ENCODE measurements around the gene TBC1D2B.

TBC1D2B gene

DNA sequence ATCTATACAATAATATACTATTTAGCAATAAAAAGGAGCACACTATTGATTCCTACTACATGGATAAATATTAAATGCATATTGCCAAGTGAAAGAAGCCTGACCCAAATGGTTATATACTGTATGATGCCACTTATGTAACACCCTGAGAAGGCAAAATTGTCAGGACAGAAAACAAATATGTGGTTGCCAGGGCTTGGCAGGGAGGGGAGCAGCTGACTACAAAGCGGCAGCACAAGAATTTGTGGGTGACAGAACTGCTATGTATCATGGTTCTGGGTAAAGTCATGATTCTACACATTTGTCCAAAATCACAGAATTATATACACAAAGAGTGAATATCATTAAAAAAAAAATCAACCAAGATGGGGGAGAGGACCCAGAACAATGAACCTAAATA is 22.5 kb downstream of the TBC1D2B start:
- DNase-seq (ENCODE audit: low read depth, low spot score): no peak

GRCh38 chr15:78054518-78054917 is 23.0 kb downstream of the TBC1D2B start:
- DNase-seq (ENCODE audit: low read depth, low spot score): no peak

DNA sequence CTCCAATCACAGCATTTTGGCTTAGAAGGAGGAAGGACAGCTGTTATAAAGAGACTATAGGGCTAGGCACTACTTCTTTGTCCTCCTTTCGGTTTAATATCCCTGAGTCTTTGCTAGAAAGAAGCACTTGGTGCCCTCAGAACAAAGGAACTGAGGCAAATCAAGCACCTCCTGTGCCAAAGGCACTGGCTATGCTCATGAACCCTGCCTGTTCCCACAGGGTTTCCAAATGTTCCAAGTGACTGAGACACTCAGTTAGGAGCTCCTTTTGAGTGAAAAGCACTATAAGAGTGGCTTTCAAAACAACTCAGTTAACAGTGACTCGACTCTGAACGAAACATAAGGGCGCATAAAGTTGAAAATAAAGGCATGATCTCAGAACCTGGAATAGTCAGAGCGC is 25.0 kb downstream of the TBC1D2B start:
- no peak for DNase-seq (ENCODE audit: low read depth, low spot score)

GRCh38 chr15:78052001-78052401 is 25.5 kb downstream of the TBC1D2B start:
- DNase-seq (ENCODE audit: low read depth, low spot score): no peak

GRCh38 chr15:78051596-78051995 is 25.9 kb downstream of the TBC1D2B start:
- no peak for DNase-seq (ENCODE audit: low read depth, low spot score)

GRCh38 chr15:78050826-78051225 is 26.7 kb downstream of the TBC1D2B start:
- DNase-seq (ENCODE audit: low read depth, low spot score): no peak

DNA sequence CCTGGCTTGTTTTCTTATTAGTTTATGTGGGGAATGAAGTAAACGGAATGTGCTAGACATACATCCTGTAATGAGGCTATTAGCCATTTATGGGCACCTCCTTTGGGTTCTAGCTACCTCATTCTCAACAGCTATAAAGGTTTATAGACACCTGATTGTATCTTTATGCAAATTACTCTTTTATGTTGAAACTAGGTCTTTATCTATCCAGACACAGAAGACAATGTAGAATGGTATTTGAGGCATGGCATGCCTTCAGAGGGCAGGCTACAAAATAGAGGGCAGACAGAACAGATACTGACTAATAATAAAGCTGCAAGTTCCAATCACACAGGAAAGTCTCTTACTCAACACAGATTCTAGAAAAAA is 27.1 kb downstream of the TBC1D2B start:
- DNase-seq (ENCODE audit: low read depth, low spot score): no peak

DNA sequence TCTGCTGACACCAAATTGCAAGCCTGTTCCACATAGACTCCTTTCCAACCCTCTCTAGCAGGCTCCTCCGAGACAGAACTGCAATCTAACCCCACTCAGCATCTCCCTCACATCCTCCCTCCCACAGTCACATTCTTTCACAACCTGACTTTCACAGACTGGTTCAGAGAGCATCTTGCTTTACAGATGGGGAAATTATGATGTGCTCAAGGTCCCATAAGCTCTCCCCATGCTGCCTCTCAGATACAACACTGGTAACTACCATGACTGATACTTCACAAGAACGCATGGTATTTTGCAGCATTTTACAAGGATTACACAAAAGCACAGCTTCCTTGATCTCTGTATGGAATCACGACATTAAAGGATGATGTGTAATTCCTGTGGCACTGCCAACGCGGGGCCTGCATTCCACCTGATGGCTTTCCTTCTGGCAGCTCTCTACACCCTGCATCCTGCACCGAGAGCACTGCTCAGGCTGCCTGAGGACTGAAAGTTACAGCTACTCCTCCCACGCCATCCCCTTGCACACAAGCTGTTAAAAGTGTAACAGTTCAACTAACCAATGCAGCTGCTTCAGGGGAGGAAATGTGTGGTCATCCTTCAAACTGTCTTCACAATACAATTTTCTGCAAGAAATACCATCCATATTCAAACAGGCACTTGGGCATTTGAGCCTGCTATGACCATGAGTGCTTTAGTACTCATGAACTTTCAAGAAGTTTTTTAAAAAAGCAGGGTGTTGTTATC is 27.6 kb downstream of the TBC1D2B start:
- no peak for DNase-seq (ENCODE audit: low read depth, low spot score)

GRCh38 chr15:78048628-78048920 is 28.9 kb downstream of the TBC1D2B start:
- no peak for DNase-seq (ENCODE audit: low read depth, low spot score)

DNA sequence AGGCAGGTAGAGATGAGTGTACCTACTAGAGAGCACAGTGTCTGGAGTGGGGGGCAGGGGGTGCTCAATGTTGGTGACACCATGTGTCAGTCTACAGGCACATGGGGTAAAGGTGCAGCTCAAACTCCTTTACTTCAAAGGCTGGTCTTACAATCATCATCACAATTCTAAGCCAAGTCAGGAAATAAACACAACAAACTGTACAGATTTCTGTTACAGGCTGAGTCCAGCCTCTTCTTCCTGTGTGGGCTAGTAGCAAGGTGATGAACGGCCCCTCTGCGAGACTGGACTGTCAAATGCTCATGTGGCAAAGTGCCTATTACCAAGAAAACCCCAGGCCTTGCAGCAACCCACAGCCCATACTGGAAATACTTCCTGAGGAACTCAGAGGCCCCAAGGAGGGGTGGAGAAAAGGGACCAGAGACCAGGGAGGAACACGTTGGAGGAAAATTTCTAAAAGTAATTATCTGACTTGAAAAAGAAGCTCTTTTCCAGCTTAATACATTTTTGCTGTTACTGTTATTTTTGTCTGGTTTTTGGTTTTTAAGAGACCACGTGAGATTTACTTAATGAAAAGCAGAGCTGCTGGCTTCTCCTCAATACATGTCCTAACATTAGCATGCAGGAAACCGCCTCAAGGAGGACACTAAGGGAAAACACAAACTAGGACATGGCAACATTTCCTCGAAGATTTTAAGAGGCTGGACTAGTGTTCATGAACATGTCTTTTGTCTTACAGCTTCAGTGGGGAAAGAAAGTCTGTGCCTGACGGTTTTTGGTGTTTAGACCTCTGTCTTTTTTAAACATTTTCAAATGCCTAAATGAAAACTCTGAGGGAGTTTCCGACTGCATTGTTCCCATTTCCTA is 29.5 kb downstream of the TBC1D2B start:
- DNase-seq (ENCODE audit: low read depth, low spot score): no peak

DNA sequence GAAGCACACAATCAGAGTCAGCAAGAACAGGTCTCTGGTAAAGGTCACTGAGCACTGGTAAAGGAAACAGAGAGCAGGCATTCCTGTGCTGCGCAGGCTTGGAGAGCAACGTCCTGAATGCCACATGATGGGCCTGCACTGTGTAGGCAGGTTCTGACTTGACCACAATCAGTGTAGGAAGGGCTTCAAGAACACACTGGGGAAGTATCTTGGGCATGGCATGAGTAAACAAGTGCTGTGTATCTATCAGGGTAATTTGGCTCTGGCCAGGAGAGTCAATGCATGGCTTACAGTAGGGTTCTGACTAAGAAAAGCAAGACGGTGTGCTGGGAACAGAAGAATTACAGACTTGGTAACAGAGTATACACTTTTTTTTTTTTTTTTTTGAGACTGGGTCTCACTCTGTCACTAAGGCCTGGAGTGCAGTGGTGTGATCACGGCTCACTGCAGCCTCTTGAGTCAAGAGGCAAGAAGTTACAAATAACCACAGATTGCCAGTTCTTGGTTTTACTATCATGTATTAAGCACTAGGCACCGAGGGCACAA is 30.6 kb downstream of the TBC1D2B start:
- no peak for DNase-seq (ENCODE audit: low read depth, low spot score)

- DNase-seq (ENCODE audit: low read depth, low spot score): no peak
These were observed 32.3 kb downstream of the TBC1D2B start for GRCh38 chr15:78045189-78045588.

- DNase-seq (ENCODE audit: low read depth, low spot score): no peak
These were observed 32.9 kb downstream of the TBC1D2B start for GRCh38 chr15:78044407-78045155.

DNA sequence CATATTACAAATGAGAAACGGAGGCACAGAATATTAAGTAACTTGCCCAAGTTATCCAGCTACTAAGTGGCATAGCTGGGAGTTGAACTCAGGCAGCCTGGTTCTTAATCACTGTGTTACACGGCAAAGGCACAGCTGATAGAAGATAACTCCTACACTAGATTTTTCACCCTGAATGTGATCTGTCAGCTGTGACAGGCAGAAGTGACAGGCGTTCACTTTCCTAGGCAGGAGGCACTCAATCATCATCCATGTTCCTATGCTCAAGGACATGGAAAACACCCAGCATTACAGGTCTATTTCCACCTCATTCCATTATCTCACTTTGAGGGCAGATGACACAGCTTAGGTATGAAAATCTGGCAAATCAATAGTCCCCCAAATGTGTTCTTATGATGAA is 35.6 kb downstream of the TBC1D2B start:
- DNase-seq (ENCODE audit: low read depth, low spot score): no peak

DNA sequence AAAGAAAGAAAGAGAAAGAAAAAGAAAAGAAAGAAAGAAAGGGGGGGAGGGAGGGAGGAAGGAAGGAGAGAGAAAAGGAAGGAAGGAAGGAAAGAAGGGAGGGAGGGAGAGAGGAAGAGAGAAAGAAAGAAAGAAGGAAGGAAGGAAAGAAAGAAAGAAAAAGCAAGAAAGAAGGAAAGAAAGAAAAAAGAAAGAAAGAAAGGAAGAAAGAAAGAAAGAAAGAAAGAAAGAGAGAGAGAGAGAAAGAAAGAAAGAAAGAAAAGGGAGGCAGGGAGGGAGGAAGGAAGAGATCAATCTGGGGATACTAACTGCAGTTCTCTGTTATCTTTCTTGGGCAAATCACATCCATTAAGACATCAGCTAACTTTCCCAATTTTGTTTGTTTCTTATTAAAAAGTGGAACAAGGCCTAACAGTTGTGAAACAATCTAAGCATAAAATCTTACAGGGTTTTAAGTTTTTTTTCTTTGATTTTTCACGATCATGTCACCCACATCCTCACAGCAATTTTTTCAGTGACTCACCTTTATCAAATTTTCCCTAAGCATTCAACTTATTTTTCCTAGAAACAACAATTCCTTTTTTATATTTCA is 36.8 kb downstream of the TBC1D2B start:
- no peak for DNase-seq (ENCODE audit: low read depth, low spot score)

DNA sequence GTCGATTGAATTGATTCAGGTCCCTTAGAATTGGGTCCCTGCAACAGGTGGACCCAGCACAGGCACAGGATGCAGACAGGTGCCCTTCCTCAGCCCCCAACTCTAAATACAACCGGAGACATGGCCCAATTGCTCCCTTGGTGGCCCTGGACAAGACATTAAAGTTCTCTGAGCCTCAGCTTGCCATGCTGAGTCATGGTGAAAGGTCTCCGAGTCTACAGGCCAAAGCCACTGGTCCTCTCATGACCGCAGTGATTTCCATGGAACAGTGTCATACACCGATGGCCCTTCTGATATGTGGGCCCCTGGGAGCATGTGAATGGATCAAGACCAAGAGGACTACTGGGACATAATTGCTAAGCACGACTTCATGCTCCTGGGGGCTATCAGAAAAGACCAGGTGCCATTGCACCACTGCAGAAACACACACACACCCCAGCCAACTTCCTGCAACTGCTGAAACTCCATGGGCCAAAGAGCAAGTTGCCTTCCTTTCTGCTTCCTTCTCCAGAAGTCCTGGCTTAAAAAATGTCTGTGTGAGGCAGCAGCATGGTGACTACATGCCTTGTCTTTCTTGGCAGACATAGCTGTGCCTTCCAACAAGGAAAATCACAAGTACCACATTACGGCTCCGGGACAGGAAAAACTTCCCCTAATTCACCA is 38.8 kb downstream of the TBC1D2B start:
- DNase-seq (ENCODE audit: low read depth, low spot score): no peak

DNA sequence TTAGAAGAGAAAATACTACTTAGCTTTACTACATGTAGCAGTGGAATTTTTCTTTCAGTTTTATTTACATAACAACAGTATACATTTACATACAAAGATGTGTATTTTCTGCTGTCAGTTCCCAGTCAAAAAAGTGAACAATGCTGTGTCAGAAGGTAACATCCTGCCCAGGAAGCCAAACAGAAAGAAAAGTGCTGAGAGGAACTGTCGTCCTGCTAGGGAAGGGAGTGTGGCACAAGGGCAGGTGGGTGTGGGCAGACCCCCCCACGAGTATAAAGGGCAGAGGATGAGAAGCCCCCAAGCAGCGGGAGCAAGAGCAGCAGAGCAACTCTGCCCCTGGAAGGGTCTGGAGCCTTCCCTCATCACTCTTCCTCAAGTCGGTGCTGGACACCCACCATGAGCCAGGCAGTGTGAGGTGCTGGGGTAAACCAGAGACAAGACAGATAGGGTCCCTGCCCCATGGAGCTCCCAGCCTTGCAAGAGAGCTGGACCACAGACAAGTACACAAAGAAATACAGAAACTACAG is 39.7 kb downstream of the TBC1D2B start:
- DNase-seq (ENCODE audit: low read depth, low spot score): no peak

GRCh38 chr15:78037328-78037727 is 40.2 kb downstream of the TBC1D2B start:
- no peak for DNase-seq (ENCODE audit: low read depth, low spot score)

DNA sequence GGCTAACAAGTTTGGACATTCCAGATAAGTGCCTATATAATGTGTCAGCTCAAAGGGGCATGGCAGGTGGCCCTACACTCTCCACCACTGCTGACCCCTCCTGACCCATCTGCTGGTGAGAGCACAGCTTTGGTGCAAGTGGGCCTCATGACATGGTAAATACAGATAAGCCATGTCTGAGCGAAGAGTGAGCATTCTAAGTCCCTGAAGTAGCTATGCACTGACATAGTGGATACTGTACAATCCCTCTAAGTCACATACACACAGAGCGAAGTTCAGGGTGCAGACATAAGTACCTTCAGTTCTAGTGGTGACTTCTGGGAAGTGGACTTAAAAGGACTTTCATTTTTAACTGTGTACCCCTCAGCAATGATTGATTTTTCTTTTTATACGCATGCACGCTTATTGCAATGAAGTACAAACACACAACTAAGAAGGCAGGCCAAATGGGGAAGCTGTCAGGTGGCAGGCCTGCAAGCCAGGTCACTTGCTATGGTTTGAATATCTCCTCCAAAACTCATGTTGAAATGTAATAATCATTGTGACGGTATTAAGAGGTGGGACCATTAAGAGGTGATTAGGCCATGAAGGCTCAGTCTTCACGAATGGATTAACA is 41.5 kb downstream of the TBC1D2B start:
- DNase-seq (ENCODE audit: low read depth, low spot score): no peak

DNA sequence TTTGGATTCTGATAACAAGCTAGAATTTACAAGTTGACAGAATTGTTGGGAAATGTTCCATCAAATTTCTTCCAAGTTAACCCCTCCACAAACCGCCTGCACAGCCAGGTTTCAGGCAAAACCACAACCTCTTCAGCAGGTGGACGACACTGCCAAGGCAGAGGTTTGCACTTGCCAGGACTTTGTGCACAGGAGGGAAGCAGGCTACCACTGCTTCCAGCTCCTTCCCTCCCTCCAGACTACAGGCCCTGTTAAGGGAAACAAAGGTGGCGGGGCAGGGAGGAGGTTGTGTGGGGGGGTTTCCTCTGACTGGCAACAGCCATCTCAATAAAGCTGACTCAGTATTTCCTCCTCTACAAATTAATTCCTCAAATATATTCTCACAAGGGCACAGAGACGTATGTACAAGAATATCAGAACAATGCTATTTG is 42.2 kb downstream of the TBC1D2B start:
- no peak for DNase-seq (ENCODE audit: low read depth, low spot score)

All from activated CD4-positive, CD25-positive, alpha-beta regulatory T cell treated with anti-CD3 and anti-CD28 coated beads, Interleukin-2, amount 50 U/mL, for 16 hours (primary cell).